ENCODE results near the gene CCL21. TPM values are rescaled to one million over a fixed set of nuclear protein-coding genes. Genes with fewer than 3 reads are reported as not detected.

The CCL21 gene
- total and polyA plus RNA-seq, 10 of the 15 experiments (the other 5 are each of a cell fraction or from before 2014, with no cell fraction given) = 0.26 TPM; not detected in 9

GRCh38 chr9:34717996-34718614, 8.2 kb upstream of the CCL21 start:
- in situ Hi-C loops (cut with MboI) (no loop called here), intact Hi-C loops (cut with micrococcal nuclease; ENCODE audit: unreplicated experiment) (no loop called here)
- POLR2A ChIA-PET = no interaction called here
- Histone ChIP-seq H3K4me3 (no peak overlapping the region), H4K20me1 (ENCODE audit: control insufficient read depth, insufficient read depth) (no peaks in the 10 kb centered on the region), H3K9me3 (replicated peaks; ENCODE audit: control insufficient read depth, insufficient read depth, low read length) (no peaks in the 10 kb centered on the region), H3K36me3 (ENCODE audit: control insufficient read depth in 2 of 2, insufficient read depth in 2 of 2, low read length in 1 of 2) (no peaks in the 10 kb centered on the region), H3K4me2 (ENCODE audit: control insufficient read depth, insufficient read depth) (no peak overlapping the region), H2AFZ (ENCODE audit: control insufficient read depth, low read depth, low read length) (no peak overlapping the region), H3K4me1 (ENCODE audit: control insufficient read depth, insufficient read depth, low read length) (no peaks in the 10 kb centered on the region), H3K27me3 (replicated peaks in 1 of 2; ENCODE audit: control insufficient read depth in 2 of 2, insufficient read depth in 2 of 2, low read length in 1 of 2) (no peaks in the 10 kb centered on the region; a peak in 3 of 4 replicates), H3K79me2 (ENCODE audit: control insufficient read depth, insufficient read depth, low read length) (no peaks in the 10 kb centered on the region), H3K27ac (ENCODE audit: control insufficient read depth, insufficient read depth) (no peak overlapping the region), H3K9ac (ENCODE audit: control insufficient read depth, insufficient read depth, low read length) (no peak overlapping the region)
- TF ChIP-seq NR2F1 (conservative IDR thresholded peaks at IDR 0.05) (peak; percentile 62; the same call in 1 of the 2 replicates), IKZF2 (IDR thresholded peaks at IDR 0.05) (no peak)
- SMC1A ChIA-PET (ENCODE audit: uncharacterized antibody, unreplicated experiment) = no interaction called here
- WGBS (ENCODE audit: insufficient coverage, insufficient replicate concordance, low lambda C conversion rate, missing lambda C conversion rate) = 5% methylated on average over 3 of the region's 3 CpGs
- DNase-seq (ENCODE audit: low read depth, low spot score) (no peak), ATAC-seq (peak; percentile 76), FAIRE-seq (no peak)
- no TSS peak for BruUV-seq (replicated peaks)
- CTCF ChIA-PET = no interaction called here
- RAD21 ChIA-PET (ENCODE audit: unreplicated experiment) = no interaction called here

- no peak overlapping the region for H3K9ac ChIP-seq (ENCODE audit: control insufficient read depth, insufficient read depth, low read length)
- no peaks in the 10 kb centered on the region for H4K20me1 ChIP-seq (ENCODE audit: control insufficient read depth, insufficient read depth)
- ChIA-PET POLR2A (no interaction called here), SMC1A (ENCODE audit: uncharacterized antibody, unreplicated experiment) (interaction anchor here (1.1 to 1.4 kb wide), 2 partner anchors 14 kb away, joined by 3 to 4 read pairs; no protein-coding TSS in a partner anchor), CTCF (interaction anchor here (1.5 kb wide), 1 partner anchor 113 kb away, joined by 3 read pairs; no protein-coding TSS in a partner anchor), RAD21 (ENCODE audit: unreplicated experiment) (no interaction called here)
- no peaks in the 10 kb centered on the region for H3K36me3 ChIP-seq (ENCODE audit: control insufficient read depth in 2 of 2, insufficient read depth in 2 of 2, low read length in 1 of 2)
- no peaks in the 10 kb centered on the region for H3K79me2 ChIP-seq (ENCODE audit: control insufficient read depth, insufficient read depth, low read length)
- TF ChIP-seq IRF4 (IDR thresholded peaks at IDR 0.05; ENCODE audit: low read depth, low read length) (no peak), NKRF (conservative IDR thresholded peaks at IDR 0.05) (no peak)
- H3K4me2 ChIP-seq (ENCODE audit: control insufficient read depth, insufficient read depth) = no peak overlapping the region
- no peak overlapping the region for H2AFZ ChIP-seq (ENCODE audit: control insufficient read depth, low read depth, low read length)
- DNase-seq (ENCODE audit: low read depth, low spot score) (no peak), FAIRE-seq (peak; percentile 27), ATAC-seq (no peak)
- intact Hi-C loops (cut with micrococcal nuclease; ENCODE audit: unreplicated experiment) = no loop called here
- H3K27ac ChIP-seq (ENCODE audit: control insufficient read depth, insufficient read depth) = no peak overlapping the region
- no peaks in the 10 kb centered on the region for H3K4me1 ChIP-seq (ENCODE audit: control insufficient read depth, insufficient read depth, low read length)
- no peaks in the 10 kb centered on the region for H3K9me3 ChIP-seq (replicated peaks; ENCODE audit: control insufficient read depth, insufficient read depth, low read length)
- WGBS (ENCODE audit: insufficient coverage, insufficient replicate concordance, low lambda C conversion rate, missing lambda C conversion rate) = 4% methylated on average over 4 of the region's 4 CpGs
- H3K4me3 ChIP-seq = no peak overlapping the region
- no TSS peak for BruUV-seq (replicated peaks)
- H3K27me3 ChIP-seq (replicated peaks in 1 of 2; ENCODE audit: control insufficient read depth in 2 of 2, insufficient read depth in 2 of 2, low read length in 1 of 2) = no peaks in the 10 kb centered on the region; a peak in 3 of 4 replicates
- in situ Hi-C loops (cut with MboI) = no loop called here
Observed at GRCh38 chr9:34716711-34717110, 6.8 kb upstream of the CCL21 start.
